Activated naive CD4-positive, alpha-beta T cell treated with anti-CD3 and anti-CD28 coated beads, Interleukin-2, amount 50 U/mL, for 24 hours (primary cell): ENCODE data around the gene MEGF10.
A peak's percentile ranks its signal among the peaks of the same experiment; 100 is the strongest.
"Not testable (repeated sequence)": the region's sequence is repeated elsewhere in the genome, so short reads cannot be mapped to it uniquely, and the experiment has no call there.

Source experiments
- H3K27ac Mint-ChIP-seq: one replicate; pipeline ENCODE4 v1.8.0; 2021; ENCODE audit warnings: mild to moderate bottlenecking, mixed read lengths
- H3K27me3 Mint-ChIP-seq: one replicate; pipeline ENCODE4 v1.8.0; 2021; ENCODE audit warnings: mixed read lengths
- H3K36me3 Mint-ChIP-seq: one replicate; pipeline ENCODE4 v1.8.0; 2021; ENCODE audit warnings: mixed read lengths
- H3K4me1 Mint-ChIP-seq: one replicate; pipeline ENCODE4 v1.8.0; 2021; ENCODE audit warnings: mixed read lengths
- H3K4me3 Mint-ChIP-seq: one replicate; pipeline ENCODE4 v1.8.0; 2021; ENCODE audit warnings: mild to moderate bottlenecking, mixed read lengths
- H3K9me3 Mint-ChIP-seq: one replicate; pipeline ENCODE4 v1.8.0; 2021; ENCODE audit warnings: mixed read lengths

The MEGF10 gene

DNA sequence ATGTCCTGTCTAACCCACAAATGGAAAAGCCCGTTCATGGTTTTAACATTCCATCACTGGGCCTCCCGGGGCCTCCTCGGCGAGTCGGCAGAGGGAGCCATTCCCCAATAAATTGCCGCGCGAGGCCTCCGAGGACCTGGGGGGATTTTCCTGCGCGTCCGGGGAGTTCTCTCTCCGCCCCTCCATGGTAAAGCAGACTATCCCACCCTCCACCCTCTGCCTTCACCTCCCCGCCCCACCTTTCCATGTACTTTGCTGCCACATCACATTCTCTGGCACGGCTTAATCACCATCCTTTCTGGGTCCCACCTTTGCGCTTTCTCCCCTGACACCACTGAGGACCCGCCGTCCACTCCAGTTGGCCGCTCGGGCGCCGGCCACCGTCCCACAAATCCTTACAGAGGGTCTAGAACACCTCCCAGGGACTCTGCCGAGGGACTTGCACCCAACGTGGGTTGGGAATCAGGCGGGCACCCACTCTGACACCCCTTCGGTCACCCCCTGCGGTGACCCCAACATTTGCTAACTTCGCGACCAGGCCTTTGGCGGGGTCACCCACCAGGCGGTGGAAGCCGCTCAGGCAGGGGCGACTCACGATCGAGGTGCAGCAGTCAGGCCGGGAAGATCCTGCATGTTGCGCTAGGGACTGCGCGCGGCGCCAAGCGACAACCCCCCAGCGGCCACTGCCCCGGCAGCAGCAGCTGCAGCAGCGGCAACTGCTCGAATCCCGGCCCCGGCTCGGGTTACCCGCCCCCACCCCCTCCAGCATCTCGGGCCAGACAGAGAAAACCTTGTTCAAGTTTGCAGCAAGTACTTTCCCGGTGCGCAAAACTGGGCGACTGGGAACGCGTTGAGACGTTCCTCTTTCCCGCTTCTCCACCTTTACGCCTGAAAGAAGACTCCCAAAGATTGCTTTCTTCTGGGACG, at the start of gene MEGF10:
Gene MEGF10 (plus strand): TSS at position 778 of the 927 bp plus-strand sequence. CDS start 40,513 bp downstream, outside the sequence.
- Mint-ChIP-seq H3K4me1 (peaks cover 12% of the 10 kb centered on the region), H3K4me3 (peak within 1 kb of the TSS; percentile 40), H3K27me3 (peaks cover 60% of the 10 kb centered on the region), H3K27ac (no peak within 1 kb of the TSS), H3K36me3 (peaks cover 4% of the 10 kb centered on the region), H3K9me3 (no peaks in the 10 kb centered on the region)

DNA sequence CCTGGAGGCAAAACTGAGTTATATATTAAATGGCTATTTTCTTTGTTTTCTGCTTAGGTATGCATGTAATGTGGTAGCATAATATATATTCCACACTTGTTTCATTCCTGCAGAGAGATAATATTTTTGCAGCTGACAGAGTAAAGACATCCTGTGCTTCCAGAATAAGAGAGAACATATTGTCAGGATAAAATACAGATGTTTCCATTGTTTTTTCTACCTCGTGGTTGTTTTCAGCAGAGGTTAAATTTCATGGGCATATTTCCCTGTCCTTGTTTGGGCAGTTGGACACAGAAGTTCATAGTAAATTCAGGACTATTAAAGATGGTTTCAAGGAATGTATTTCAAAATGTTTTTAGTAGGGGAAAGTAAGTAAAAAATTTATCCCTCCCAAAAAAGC, 47.6 kb upstream of the MEGF10 start:
- Mint-ChIP-seq H3K36me3 (peaks cover 6% of the 10 kb centered on the region), H3K27me3 (peaks cover 18% of the 10 kb centered on the region), H3K4me3 (no peak overlapping the region), H3K4me1 (no peaks in the 10 kb centered on the region), H3K27ac (no peak overlapping the region), H3K9me3 (peaks cover 7% of the 10 kb centered on the region)

DNA sequence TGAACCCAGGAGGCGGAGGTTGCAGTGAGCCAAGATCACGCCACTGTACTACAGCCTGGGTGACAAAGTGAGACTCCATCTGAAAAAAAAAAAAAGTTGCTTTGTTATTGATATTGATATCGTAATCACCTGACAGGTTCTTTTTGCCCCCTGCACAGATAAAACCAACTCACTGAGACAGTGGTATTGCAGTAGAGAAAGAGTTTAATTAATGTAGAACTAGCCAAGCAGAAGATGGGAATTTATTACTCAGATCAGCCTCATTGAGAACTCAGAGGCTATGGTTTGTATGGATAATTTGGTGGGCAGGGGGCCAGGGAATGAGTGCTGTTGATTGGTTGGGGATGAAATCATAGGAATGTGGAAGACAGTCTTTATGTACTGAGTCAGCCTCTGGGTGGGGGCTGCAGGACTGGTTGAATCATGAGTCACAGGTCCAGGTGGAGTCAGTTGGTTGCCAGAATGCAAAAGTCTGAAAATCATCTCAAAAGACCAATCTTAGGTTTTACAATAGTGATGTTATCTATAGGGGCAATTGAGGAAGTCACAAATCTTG, 35.8 kb upstream of the MEGF10 start:
- no peak overlapping the region for H3K4me3 Mint-ChIP-seq
- no peaks in the 10 kb centered on the region for H3K4me1 Mint-ChIP-seq
- no peak overlapping the region for H3K27ac Mint-ChIP-seq
- H3K9me3 Mint-ChIP-seq = peaks cover 15% of the 10 kb centered on the region
- peaks cover 3% of the 10 kb centered on the region for H3K27me3 Mint-ChIP-seq
- H3K36me3 Mint-ChIP-seq = peaks cover 2% of the 10 kb centered on the region

DNA sequence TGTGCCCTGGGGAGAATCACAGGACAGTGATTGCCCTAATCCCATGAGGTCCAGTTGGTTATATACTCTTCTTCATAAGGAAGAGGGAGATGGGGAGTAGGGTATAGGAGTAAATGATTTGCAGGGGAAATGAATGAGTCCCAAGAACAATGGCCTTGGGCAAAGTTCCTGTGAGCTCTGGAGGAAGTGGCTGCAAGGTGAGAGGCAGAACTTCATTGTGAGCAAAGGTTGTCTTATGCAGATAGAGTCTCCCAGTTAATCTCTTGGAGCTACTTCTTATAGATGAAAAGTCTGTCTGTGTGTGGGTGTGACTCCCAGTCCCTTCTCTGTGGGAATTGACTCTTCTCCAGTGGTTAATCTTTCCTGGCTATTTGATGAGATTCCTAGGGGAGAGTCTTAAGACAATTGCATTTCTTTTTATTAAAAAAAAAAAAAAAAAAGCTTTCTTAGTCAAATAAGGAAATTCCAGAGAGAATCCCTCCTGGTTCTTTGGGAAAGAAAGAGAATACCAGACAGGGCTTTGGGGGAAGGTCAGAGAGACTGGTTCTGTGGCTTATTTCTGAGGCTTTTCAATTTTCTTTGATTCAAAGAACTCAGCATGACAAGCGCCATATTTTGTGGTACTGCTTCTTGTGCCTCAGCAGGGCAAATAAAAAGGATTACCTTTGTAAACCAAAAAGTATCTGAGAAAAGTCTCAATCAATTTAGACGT, 33.6 kb upstream of the MEGF10 start:
- Mint-ChIP-seq H3K4me1 (no peaks in the 10 kb centered on the region), H3K9me3 (peaks cover 15% of the 10 kb centered on the region), H3K36me3 (peaks cover 2% of the 10 kb centered on the region), H3K27ac (no peak overlapping the region), H3K4me3 (no peak overlapping the region), H3K27me3 (peaks cover 10% of the 10 kb centered on the region)

DNA sequence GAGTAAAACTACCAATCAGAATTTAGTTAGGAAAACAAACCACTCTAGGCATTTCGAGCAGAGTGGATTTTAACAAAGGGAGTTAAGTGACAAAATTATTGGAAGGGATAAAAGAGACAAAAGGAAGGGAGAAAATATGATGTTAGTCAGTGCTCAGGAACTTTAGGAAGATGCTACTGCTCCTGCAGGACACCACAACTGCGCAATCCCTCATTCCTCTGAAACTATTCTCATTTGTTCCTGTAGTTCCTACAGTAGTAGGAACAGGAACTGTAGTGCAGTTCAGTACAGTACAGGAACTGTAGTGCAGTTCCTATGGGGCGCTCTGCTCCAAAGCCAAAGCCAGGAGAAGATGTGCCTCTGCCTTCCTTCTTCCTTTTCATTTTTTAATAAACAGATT, 29.9 kb upstream of the MEGF10 start:
- Mint-ChIP-seq H3K27me3 (peaks cover 10% of the 10 kb centered on the region), H3K27ac (no peak overlapping the region), H3K36me3 (no peaks in the 10 kb centered on the region), H3K4me1 (no peaks in the 10 kb centered on the region), H3K9me3 (peaks cover 5% of the 10 kb centered on the region), H3K4me3 (no peak overlapping the region)

DNA sequence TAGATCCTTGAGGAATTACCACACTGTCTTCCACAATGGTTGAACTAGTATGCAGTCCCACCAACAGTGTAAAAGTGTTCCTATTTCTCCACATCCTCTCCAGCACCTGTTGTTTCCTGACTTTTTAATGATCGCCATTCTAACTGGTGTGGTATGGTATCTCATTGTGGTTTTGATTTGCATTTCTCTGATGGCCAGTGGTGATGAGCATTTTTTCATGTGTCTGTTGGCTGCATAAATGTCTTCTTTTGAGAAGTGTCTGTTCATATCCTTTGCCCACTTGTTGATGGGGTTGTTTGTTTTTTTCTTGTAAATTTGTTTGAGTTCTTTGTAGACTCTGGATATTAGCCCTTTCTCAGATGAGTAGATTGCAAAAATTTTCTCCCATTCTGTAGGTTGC, 25.1 kb upstream of the MEGF10 start:
- H3K36me3 Mint-ChIP-seq, H3K4me1 Mint-ChIP-seq, H3K27ac Mint-ChIP-seq, H3K9me3 Mint-ChIP-seq, H3K4me3 Mint-ChIP-seq: not testable (repeated sequence)
- H3K27me3 Mint-ChIP-seq = peaks cover 11% of the 10 kb centered on the region

DNA sequence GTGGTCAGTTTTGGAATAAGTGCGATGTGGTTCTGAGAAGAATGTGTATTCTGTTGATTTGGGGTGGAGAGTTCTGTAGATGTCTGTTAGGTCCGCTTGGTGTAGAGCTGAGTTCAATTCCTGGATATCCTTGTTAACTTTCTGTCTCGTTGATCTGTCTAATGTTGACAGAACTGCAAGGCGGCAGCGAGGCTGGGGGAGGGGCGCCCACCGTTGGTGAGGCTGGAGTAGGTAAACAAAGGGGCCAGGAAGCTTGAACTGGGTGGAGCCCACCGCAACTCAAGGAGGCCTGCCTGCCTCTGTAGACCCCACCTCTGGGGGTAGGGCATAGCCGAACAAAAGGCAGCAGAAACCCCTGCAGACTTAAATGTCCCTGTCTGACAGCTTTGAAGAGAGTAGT, 22.3 kb upstream of the MEGF10 start:
- H3K9me3 Mint-ChIP-seq, H3K4me3 Mint-ChIP-seq, H3K4me1 Mint-ChIP-seq, H3K27ac Mint-ChIP-seq, H3K36me3 Mint-ChIP-seq: not testable (repeated sequence)
- H3K27me3 Mint-ChIP-seq = peaks cover 15% of the 10 kb centered on the region

DNA sequence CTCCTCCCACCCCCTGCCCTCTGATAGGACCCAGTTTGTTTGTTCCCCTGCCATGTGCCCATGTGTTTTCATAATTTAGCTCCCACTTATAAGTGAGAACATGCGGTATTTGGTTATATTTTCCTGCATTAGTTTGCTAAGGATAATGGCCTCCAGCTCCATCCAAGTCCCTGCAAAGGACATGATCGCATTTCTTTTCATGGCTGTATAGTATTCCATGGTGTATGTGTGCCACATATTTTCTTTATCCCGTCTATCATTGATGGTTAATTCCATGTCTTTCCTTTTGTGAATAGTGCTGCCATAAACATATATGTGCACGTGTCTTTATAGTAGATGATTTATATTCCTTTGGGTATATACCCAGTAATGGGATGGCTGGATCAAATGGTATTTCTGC, 19.9 kb upstream of the MEGF10 start:
- H3K4me1 Mint-ChIP-seq, H3K4me3 Mint-ChIP-seq, H3K27ac Mint-ChIP-seq, H3K36me3 Mint-ChIP-seq, H3K9me3 Mint-ChIP-seq: not testable (repeated sequence)
- H3K27me3 Mint-ChIP-seq = peaks cover 16% of the 10 kb centered on the region

DNA sequence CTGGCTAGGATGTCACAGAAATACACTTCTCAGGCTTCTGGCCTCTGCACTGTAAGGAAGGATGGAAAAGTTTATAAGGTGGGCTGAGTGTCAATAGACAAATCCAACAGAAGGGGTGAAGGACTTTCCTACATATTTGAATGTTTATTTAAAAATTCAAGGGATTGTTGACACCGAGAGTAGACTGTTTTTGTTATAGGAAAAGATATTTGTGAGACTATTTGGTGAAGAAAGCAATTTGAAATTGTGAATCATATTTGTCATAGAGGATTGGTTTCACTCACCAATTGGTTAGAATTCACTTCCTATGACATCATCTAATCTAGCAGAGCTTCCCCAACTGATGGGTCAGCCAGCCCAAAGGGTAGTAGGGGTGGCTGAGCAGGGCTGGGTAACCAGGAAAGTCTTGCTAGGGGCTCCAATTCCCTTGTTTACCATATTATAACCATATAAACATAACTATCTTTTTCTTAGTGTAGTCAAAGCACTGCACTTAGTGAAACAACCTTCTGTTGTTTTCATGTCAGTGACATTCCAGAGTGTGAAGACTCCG, 14.9 kb upstream of the MEGF10 start:
- Mint-ChIP-seq H3K4me1 (no peaks in the 10 kb centered on the region), H3K27me3 (peaks cover 10% of the 10 kb centered on the region), H3K36me3 (no peaks in the 10 kb centered on the region), H3K9me3 (peaks cover 6% of the 10 kb centered on the region), H3K4me3 (no peak overlapping the region), H3K27ac (no peak overlapping the region)

DNA sequence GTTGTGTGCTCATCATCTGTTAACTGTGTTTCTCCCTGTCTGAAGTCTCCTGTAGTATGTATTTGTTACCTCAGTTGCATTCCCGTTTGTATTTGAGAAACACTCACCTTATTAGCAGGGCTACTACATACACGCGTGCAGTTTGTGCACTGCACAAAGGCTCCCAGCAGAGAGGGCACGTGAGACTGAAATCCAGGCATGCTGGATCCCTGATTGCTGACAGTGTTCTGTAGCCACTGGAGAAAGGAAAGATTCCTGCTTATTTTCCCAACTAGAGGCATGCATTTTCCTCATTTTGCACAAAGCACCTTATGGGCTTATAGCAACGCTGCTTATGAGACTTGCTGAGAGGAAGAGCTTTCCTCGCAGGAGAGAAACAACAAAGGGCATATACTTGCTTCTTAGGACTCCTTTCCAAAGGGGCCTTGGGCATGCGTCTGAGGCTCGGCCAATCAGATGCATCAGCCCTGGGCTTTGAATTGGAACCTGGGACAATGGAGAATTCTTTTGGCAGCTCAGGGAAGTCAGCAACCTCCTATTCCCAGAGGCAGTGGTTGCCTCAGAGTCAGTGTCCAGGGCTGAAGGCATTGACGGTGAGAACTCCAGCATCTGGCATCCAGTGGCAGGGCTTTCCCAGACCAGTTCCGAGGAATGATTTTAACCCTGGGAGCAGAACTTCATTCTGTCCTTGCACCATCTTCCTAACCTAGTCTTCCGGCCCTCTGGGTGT, 9.9 kb upstream of the MEGF10 start:
- H3K9me3 Mint-ChIP-seq = no peaks in the 10 kb centered on the region
- no peak overlapping the region for H3K4me3 Mint-ChIP-seq
- peaks cover 11% of the 10 kb centered on the region for H3K27me3 Mint-ChIP-seq
- H3K36me3 Mint-ChIP-seq = no peaks in the 10 kb centered on the region
- H3K4me1 Mint-ChIP-seq = no peaks in the 10 kb centered on the region
- no peak overlapping the region for H3K27ac Mint-ChIP-seq

DNA sequence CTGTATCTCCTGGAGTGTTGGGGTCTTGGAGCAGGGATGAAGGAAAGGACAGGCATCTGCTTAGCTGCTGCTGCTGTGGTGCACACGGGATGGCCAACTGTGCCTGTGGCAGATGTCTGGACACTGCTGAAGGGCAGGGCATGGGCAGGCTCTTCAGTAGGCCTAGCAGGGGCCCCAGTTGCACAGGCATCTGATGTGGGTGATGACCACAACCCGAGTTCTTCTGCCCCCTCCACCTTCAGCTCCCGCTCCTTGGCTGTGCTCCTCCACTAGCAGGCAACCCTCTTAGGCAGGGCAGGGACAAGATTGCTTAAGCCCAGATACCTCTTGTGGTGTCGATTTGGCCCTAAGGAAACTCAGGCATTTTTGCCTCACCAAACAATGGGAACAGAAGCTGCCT, 9.0 kb upstream of the MEGF10 start:
- no peak overlapping the region for H3K4me3 Mint-ChIP-seq
- H3K27ac Mint-ChIP-seq = no peak overlapping the region
- no peaks in the 10 kb centered on the region for H3K4me1 Mint-ChIP-seq
- no peaks in the 10 kb centered on the region for H3K36me3 Mint-ChIP-seq
- peaks cover 15% of the 10 kb centered on the region for H3K27me3 Mint-ChIP-seq
- no peaks in the 10 kb centered on the region for H3K9me3 Mint-ChIP-seq

DNA sequence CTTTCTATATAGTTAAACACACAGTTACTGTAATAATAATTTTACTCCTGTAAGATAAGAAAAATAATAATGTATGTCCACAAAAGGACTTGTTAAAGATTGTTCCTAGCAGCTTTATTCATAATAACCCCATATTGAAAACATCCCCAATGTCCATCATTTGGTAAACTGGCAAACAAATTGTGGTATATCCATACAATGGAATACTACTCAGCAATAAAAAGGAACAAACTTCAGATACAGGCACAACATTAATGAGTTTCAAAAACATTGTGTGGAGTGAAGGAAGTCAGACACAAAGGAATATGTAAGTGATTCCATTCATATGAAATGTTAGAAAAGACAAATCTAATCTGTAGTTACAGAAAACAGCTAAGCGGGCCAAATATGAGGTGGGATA, 1.9 kb upstream of the MEGF10 start:
- Mint-ChIP-seq H3K9me3 (no peaks in the 10 kb centered on the region), H3K4me3 (no peak overlapping the region), H3K27ac (no peak overlapping the region), H3K27me3 (peaks cover 64% of the 10 kb centered on the region), H3K36me3 (peaks cover 4% of the 10 kb centered on the region), H3K4me1 (peaks cover 12% of the 10 kb centered on the region)

DNA sequence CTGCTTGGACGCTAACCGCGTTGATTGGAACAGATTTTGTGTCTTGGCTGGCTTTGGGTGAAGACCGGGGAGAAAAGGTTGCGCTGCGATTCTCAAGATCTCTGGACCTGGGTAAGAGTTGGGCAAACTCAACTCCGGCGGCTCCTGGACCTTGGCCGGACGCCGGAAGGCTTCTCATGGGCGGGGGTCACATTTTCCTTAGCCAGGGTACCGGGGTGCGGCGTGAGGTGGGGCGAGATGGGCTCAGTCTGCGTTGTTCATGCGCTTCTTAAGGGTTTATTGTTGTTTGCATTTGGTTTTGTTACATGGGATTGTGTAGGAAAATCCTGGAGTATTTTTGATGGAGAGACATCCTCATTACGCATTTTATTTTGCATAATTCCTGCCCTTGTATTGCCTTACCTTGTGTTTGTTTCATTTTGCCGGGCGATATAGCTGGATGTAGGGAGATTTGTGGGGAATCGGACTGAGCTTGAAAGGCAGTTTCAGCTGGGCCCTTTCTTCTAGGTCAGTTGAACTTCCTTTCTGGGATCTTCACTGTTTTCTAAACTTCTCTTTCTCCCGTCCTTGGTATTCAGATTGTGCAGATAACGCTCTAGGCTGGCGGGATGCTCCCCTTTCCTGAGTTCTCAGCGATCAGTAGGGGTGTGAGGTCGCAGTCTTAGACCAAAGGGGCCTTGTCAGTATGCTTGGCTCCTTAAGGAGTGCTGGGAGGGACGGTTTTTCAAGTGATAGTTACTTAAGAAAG, 524 bp downstream of the MEGF10 start:
- Mint-ChIP-seq H3K27ac (no peak overlapping the region), H3K4me1 (peaks cover 12% of the 10 kb centered on the region), H3K4me3 (peak overlapping the region; percentile 40), H3K27me3 (peaks cover 59% of the 10 kb centered on the region), H3K36me3 (peaks cover 4% of the 10 kb centered on the region), H3K9me3 (no peaks in the 10 kb centered on the region)

DNA sequence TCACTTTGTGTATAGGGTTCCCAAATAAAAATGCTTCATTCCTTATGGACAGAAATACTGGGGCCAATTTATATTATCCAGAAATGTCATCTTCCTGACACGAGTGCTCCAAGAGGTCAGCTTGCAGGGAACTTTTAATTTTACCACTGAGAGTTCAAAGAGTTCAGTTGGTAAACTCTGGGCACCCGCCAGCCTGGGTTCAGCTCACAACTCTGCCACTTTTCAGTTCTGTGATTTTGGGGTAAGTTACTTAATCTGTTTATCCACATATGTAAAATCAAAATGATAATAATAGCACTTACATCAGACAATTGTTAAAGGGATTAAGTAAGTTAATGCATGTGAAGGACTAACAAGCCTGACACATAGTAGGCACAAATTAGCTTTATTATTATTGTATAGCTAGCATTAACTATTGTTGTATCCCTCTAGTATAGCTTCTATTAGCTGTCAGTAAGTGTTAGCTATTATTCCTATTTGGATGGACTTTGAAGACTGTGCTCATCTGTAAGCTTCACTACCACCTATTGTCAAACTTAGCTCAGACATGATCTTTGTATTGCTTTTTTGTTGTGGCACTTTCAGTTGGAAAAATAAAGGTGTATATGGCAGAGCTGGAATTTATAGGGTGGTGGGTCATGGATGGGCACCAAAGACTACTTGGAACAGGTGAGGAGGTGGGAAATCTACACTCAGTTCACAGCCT, 1.6 kb downstream of the MEGF10 start:
- H3K4me3 Mint-ChIP-seq = no peak overlapping the region

More for the DNA sequence above, 1.6 kb downstream of the MEGF10 start:
- peaks cover 4% of the 10 kb centered on the region for H3K36me3 Mint-ChIP-seq
- peaks cover 12% of the 10 kb centered on the region for H3K4me1 Mint-ChIP-seq
- no peaks in the 10 kb centered on the region for H3K9me3 Mint-ChIP-seq
- H3K27me3 Mint-ChIP-seq = peaks cover 56% of the 10 kb centered on the region
- no peak overlapping the region for H3K27ac Mint-ChIP-seq
